Endothelial cell (in vitro differentiated cells): ENCODE data around the gene ANKRD55. TPM values are rescaled to one million over a fixed set of nuclear protein-coding genes. Genes with fewer than 3 reads are reported as not detected.
"Not testable (repeated sequence)": the region's sequence is repeated elsewhere in the genome, so short reads cannot be mapped to it uniquely, and the experiment has no call there.

Experiments used
- DNase-seq: peaks from one replicate; pipeline ENCODE4 v3.0.0; 2021; ENCODE audit warnings: low spot score
- H3K27ac Mint-ChIP-seq: one replicate; pipeline ENCODE4 v1.8.0; 2021; ENCODE audit warnings: mixed read lengths, inconsistent platforms; ENCODE audit not compliant: unreplicated experiment
- H3K27me3 Mint-ChIP-seq: one replicate; pipeline ENCODE4 v1.8.0; 2021; ENCODE audit warnings: mild to moderate bottlenecking, moderate library complexity, mixed read lengths, inconsistent platforms; ENCODE audit not compliant: unreplicated experiment
- H3K36me3 Mint-ChIP-seq: one replicate; pipeline ENCODE4 v1.8.0; 2021; ENCODE audit warnings: mild to moderate bottlenecking, low read depth, mixed read lengths, inconsistent platforms; ENCODE audit not compliant: unreplicated experiment
- H3K4me1 Mint-ChIP-seq: one replicate; pipeline ENCODE4 v1.8.0; 2021; ENCODE audit warnings: mild to moderate bottlenecking, mixed read lengths, inconsistent platforms; ENCODE audit not compliant: unreplicated experiment
- H3K4me3 Mint-ChIP-seq: one replicate; pipeline ENCODE4 v1.8.0; 2021; ENCODE audit warnings: mild to moderate bottlenecking, mixed read lengths, inconsistent platforms; ENCODE audit not compliant: unreplicated experiment
- H3K9me3 Mint-ChIP-seq: one replicate; pipeline ENCODE4 v1.8.0; 2021; ENCODE audit warnings: mixed read lengths, inconsistent platforms; ENCODE audit not compliant: unreplicated experiment
- CTCF ChIP-seq: fragments of 200-600 bp; sonication (generic); IDR thresholded peaks from one replicate; pipeline ENCODE4 v1.5.0; 2021; ENCODE audit warnings: antibody characterized with exemption; ENCODE audit not compliant: unreplicated experiment
- total RNA-seq: library from RNA; stranded (reverse); fragmentation: NEBNext Ultra II Directional; extraction: Animal tissue kit (Norgen Biotek cat#: 25700); gene quantifications from one replicate; pipeline ENCODE4 v1.2.1, GENCODE V29; 2021; ENCODE audit not compliant: unreplicated experiment

Gene ANKRD55
- total RNA-seq, 1 donor from 2014 or later = not detected

- Mint-ChIP-seq H3K9me3 (no peaks in the 10 kb centered on the region), H3K4me1 (peaks cover 3% of the 10 kb centered on the region), H3K4me3 (no peak overlapping the region), H3K27ac (no peak overlapping the region), H3K27me3 (peaks cover 3% of the 10 kb centered on the region), H3K36me3 (peaks cover 4% of the 10 kb centered on the region)
- TF ChIP-seq CTCF = no peak
- DNase-seq = no peak
These were observed 152.6 kb downstream of the ANKRD55 start for GRCh38 chr5:56080375-56081052.

GRCh38 chr5:56079157-56079500 is 154.0 kb downstream of the ANKRD55 start:
- H3K4me3 Mint-ChIP-seq, H3K27me3 Mint-ChIP-seq, H3K27ac Mint-ChIP-seq, H3K9me3 Mint-ChIP-seq, H3K36me3 Mint-ChIP-seq, H3K4me1 Mint-ChIP-seq, DNase-seq: not testable (repeated sequence)

- DNase-seq = no peak
- no peak overlapping the region for H3K27ac Mint-ChIP-seq
These were observed 154.6 kb downstream of the ANKRD55 start for GRCh38 chr5:56078278-56079156.

GRCh38 chr5:56077796-56078233 is 155.3 kb downstream of the ANKRD55 start:
- no peak for DNase-seq
- no peak for TF ChIP-seq CTCF
- Mint-ChIP-seq H3K27me3 (peaks cover 2% of the 10 kb centered on the region), H3K9me3 (no peaks in the 10 kb centered on the region), H3K36me3 (no peaks in the 10 kb centered on the region), H3K4me1 (peaks cover 3% of the 10 kb centered on the region), H3K4me3 (no peak overlapping the region), H3K27ac (no peak overlapping the region)

More at GRCh38 chr5:56078278-56079156, 154.6 kb downstream of the ANKRD55 start:
- H3K4me1 Mint-ChIP-seq = peaks cover 3% of the 10 kb centered on the region
- peaks cover 4% of the 10 kb centered on the region for H3K27me3 Mint-ChIP-seq
- peaks cover 3% of the 10 kb centered on the region for H3K36me3 Mint-ChIP-seq
- TF ChIP-seq CTCF = no peak
- no peak overlapping the region for H3K4me3 Mint-ChIP-seq
- H3K9me3 Mint-ChIP-seq = no peaks in the 10 kb centered on the region

GRCh38 chr5:56076486-56076885 is 156.6 kb downstream of the ANKRD55 start:
- no peak for DNase-seq
- no peak overlapping the region for H3K27ac Mint-ChIP-seq
- H3K9me3 Mint-ChIP-seq = no peaks in the 10 kb centered on the region
- TF ChIP-seq CTCF = no peak
- H3K36me3 Mint-ChIP-seq = no peaks in the 10 kb centered on the region
- H3K4me1 Mint-ChIP-seq = peaks cover 5% of the 10 kb centered on the region
- peaks cover 2% of the 10 kb centered on the region for H3K27me3 Mint-ChIP-seq
- no peak overlapping the region for H3K4me3 Mint-ChIP-seq
